HepG2 (cell line): ENCODE measurements around the gene LZTS2. TPM values are rescaled to one million over a fixed set of nuclear protein-coding genes. Genes with fewer than 3 reads are reported as not detected.

Experiments used
- ARNT ChIP-seq: fragments of 450-650 bp; IDR thresholded peaks from 2 replicates; pipeline ENCODE4 v1.6.1; 2017
- ELF1 ChIP-seq: sonication (generic); formaldehyde crosslinking; IDR thresholded peaks from 2 replicates; pipeline ENCODE4 v1.4.0; 2020; ENCODE audit warnings: missing genetic modification reagents
- MBNL3 ChIP-seq: fragments of 250-450 bp; sonication (Bioruptor Pico); conservative IDR thresholded peaks from 2 replicates; pipeline ENCODE4 v1.8.0; 2022; ENCODE audit warnings: mild to moderate bottlenecking, inconsistent platforms
- RBFOX2 ChIP-seq: fragments of 200-400 bp; formaldehyde crosslinking; IDR thresholded peaks from 2 replicates; pipeline ENCODE4 v1.6.1; 2017; ENCODE audit warnings: low read depth, mild to moderate bottlenecking, low read length
- SOX5 ChIP-seq: IDR thresholded peaks from 2 replicates; pipeline ENCODE4 v1.6.1; 2016; ENCODE audit warnings: borderline replicate concordance
- TBP ChIP-seq: sonication (generic); formaldehyde crosslinking; IDR thresholded peaks from 2 replicates; pipeline ENCODE4 v1.5.0; 2020; ENCODE audit warnings: missing genetic modification reagents
- ZNF180 ChIP-seq: sonication (generic); formaldehyde crosslinking; IDR thresholded peaks from 2 replicates; pipeline ENCODE4 v1.4.0; 2020; ENCODE audit warnings: low read depth, missing genetic modification reagents, borderline replicate concordance
- ZNF20 ChIP-seq: sonication (generic); formaldehyde crosslinking; IDR thresholded peaks from 2 replicates; pipeline ENCODE4 v1.4.0; 2020; ENCODE audit warnings: mild to moderate bottlenecking, moderate library complexity, missing genetic modification reagents
- ZNF326 ChIP-seq: sonication (generic); formaldehyde crosslinking; IDR thresholded peaks from 2 replicates; pipeline ENCODE4 v1.4.0; 2020; ENCODE audit warnings: missing genetic modification reagents, borderline replicate concordance
- ZNF7 ChIP-seq: IDR thresholded peaks from 2 replicates; pipeline ENCODE4 v1.6.1; 2016; ENCODE audit warnings: missing biosample characterization, missing genetic modification reagents
- ZNF703 ChIP-seq: sonication (generic); formaldehyde crosslinking; IDR thresholded peaks from 2 replicates; pipeline ENCODE4 v1.5.1; 2020; ENCODE audit warnings: missing genetic modification reagents, mild to moderate bottlenecking, moderate library complexity, borderline replicate concordance
- ZNF780A ChIP-seq: sonication (generic); formaldehyde crosslinking; IDR thresholded peaks from 2 replicates; pipeline ENCODE4 v1.8.0; 2022; ENCODE audit warnings: mild to moderate bottlenecking, missing genetic modification reagents, moderate library complexity
- ZSCAN30 ChIP-seq: sonication (generic); formaldehyde crosslinking; IDR thresholded peaks from 2 replicates; pipeline ENCODE4 v1.5.0; 2020; ENCODE audit warnings: mild to moderate bottlenecking, missing genetic modification reagents
- polyA plus RNA-seq, 8 experiments: library from polyadenylated mRNA; depleted of rRNA in 3 of 8; stranded (reverse) in 7 of 8; unstranded in 1 of 8; fragments of >200 nt; fragmentation: Illumina TruSeq in 4 of 8; extraction: Trizol in 4 of 8; gene quantifications; 2 replicates each; pipeline versions ENCODE4 v1.2.1 to v1.2.3, GENCODE V29; 2011 to 2016; ENCODE audit warnings: low read depth in 4 of 8, missing spikeins in 1 of 8, mixed read lengths in 1 of 8; ENCODE audit not compliant: insufficient read depth in 1 of 8
- total RNA-seq, 5 experiments: library from RNA; depleted of rRNA; stranded (reverse); fragments of >200 nt; fragmentation: Illumina TruSeq; extraction: Trizol; gene quantifications; 2 replicates each; pipeline ENCODE4 v1.2.3, GENCODE V29; 2016; ENCODE audit warnings: low read depth in 1 of 5
- TF ChIP-seq, protein P1 (sequence below): sonication (generic); formaldehyde crosslinking; IDR thresholded peaks from 2 replicates; pipeline ENCODE4 v1.5.1; 2020; ENCODE audit warnings: mild to moderate bottlenecking, moderate library complexity, missing genetic modification reagents
- TF ChIP-seq, protein P2 (sequence below): sonication (generic); formaldehyde crosslinking; IDR thresholded peaks from 2 replicates; pipeline ENCODE4 v1.4.0; 2020; ENCODE audit warnings: mild to moderate bottlenecking, missing genetic modification reagents, borderline replicate concordance
- TF ChIP-seq, protein P3 (sequence below): sonication (generic); formaldehyde crosslinking; IDR thresholded peaks from 2 replicates; pipeline ENCODE4 v1.4.0; 2020; ENCODE audit warnings: missing genetic modification reagents
- TF ChIP-seq, protein P4 (sequence below): sonication (generic); formaldehyde crosslinking; IDR thresholded peaks from 2 replicates; pipeline ENCODE4 v1.4.0; 2020; ENCODE audit warnings: mild to moderate bottlenecking, missing genetic modification reagents

The LZTS2 gene
- total and polyA plus RNA-seq, 2 of the 13 experiments (the other 11 are each of a cell fraction or from before 2014, with no cell fraction given): 43.6 to 65.6 TPM

DNA sequence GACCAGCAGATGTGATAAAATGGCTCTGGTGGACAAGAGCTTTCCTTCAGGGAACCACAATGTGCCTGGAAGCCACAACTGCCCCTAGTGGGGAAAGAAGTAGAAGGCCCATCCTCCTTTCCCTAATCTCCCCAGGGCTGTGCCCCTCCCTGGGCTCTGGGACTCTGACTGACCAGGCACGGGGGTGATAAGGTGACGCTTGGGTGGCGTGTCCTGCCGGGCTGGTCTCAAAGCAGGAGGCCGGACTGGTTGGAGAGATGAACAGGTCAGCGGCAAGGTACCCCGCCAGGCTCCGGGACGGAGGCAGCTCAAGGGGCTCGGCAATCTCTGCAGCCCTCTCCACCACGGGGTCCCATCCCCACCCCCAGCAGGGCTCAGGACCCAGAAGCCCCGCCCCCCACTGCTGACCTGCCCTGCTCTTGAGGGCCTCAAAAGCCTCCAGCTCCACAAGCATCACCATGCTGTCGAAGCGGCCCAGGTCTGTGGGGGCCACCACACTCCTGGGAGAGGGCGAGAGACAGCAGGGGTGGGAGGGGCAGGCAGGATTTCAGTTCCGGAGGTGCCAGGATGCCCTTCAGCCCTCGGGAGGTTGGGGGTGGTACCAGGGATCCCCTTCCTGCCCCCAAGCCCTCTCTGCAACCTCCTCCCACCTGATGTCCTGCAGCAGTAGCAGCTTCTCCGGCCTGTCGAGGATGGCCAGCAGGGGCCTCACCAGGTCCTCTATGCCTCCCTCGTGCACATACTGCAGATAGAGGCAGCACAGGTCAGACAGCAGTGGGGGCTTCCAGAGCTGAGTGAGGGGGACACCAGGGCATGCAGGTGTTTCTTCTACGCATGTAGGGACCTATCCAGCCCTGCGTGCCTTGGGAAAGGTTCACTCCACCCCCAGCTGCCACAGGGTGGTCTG lies 12.2 kb downstream of the LZTS2 start (continued):
- TF ChIP-seq, protein P1, sequence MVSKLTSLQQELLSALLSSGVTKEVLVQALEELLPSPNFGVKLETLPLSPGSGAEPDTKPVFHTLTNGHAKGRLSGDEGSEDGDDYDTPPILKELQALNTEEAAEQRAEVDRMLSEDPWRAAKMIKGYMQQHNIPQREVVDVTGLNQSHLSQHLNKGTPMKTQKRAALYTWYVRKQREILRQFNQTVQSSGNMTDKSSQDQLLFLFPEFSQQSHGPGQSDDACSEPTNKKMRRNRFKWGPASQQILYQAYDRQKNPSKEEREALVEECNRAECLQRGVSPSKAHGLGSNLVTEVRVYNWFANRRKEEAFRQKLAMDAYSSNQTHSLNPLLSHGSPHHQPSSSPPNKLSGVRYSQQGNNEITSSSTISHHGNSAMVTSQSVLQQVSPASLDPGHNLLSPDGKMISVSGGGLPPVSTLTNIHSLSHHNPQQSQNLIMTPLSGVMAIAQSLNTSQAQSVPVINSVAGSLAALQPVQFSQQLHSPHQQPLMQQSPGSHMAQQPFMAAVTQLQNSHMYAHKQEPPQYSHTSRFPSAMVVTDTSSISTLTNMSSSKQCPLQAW: peak; percentile 17; the same call in 1 of the 2 replicates
- TF ChIP-seq RBFOX2: 0 out of 2 replicates have a peak, but pooled peaks have one; percentile 23
- no peak for TF ChIP-seq ZNF180 (CRISPR knock-in tag)
- TF ChIP-seq, protein P2, sequence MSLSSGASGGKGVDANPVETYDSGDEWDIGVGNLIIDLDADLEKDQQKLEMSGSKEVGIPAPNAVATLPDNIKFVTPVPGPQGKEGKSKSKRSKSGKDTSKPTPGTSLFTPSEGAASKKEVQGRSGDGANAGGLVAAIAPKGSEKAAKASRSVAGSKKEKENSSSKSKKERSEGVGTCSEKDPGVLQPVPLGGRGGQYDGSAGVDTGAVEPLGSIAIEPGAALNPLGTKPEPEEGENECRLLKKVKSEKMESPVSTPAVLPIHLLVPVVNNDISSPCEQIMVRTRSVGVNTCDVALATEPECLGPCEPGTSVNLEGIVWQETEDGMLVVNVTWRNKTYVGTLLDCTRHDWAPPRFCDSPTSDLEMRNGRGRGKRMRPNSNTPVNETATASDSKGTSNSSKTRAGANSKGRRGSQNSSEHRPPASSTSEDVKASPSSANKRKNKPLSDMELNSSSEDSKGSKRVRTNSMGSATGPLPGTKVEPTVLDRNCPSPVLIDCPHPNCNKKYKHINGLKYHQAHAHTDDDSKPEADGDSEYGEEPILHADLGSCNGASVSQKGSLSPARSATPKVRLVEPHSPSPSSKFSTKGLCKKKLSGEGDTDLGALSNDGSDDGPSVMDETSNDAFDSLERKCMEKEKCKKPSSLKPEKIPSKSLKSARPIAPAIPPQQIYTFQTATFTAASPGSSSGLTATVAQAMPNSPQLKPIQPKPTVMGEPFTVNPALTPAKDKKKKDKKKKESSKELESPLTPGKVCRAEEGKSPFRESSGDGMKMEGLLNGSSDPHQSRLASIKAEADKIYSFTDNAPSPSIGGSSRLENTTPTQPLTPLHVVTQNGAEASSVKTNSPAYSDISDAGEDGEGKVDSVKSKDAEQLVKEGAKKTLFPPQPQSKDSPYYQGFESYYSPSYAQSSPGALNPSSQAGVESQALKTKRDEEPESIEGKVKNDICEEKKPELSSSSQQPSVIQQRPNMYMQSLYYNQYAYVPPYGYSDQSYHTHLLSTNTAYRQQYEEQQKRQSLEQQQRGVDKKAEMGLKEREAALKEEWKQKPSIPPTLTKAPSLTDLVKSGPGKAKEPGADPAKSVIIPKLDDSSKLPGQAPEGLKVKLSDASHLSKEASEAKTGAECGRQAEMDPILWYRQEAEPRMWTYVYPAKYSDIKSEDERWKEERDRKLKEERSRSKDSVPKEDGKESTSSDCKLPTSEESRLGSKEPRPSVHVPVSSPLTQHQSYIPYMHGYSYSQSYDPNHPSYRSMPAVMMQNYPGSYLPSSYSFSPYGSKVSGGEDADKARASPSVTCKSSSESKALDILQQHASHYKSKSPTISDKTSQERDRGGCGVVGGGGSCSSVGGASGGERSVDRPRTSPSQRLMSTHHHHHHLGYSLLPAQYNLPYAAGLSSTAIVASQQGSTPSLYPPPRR (CRISPR knock-in tag): no peak
- TF ChIP-seq ARNT: no peak
- TF ChIP-seq ZNF780A (CRISPR knock-in tag): no peak
- TF ChIP-seq TBP (CRISPR knock-in tag): no peak
- TF ChIP-seq, protein P3, sequence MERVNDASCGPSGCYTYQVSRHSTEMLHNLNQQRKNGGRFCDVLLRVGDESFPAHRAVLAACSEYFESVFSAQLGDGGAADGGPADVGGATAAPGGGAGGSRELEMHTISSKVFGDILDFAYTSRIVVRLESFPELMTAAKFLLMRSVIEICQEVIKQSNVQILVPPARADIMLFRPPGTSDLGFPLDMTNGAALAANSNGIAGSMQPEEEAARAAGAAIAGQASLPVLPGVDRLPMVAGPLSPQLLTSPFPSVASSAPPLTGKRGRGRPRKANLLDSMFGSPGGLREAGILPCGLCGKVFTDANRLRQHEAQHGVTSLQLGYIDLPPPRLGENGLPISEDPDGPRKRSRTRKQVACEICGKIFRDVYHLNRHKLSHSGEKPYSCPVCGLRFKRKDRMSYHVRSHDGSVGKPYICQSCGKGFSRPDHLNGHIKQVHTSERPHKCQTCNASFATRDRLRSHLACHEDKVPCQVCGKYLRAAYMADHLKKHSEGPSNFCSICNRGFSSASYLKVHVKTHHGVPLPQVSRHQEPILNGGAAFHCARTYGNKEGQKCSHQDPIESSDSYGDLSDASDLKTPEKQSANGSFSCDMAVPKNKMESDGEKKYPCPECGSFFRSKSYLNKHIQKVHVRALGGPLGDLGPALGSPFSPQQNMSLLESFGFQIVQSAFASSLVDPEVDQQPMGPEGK: peak; percentile 80
- no peak for TF ChIP-seq ZNF326 (CRISPR knock-in tag)
- TF ChIP-seq ZNF703 (CRISPR knock-in tag): no peak
- TF ChIP-seq ELF1 (CRISPR knock-in tag): no peak
- no peak for TF ChIP-seq ZNF20 (CRISPR knock-in tag)
- no peak for TF ChIP-seq ZSCAN30
- TF ChIP-seq SOX5 (CRISPR knock-in tag): no peak
- TF ChIP-seq ZNF7 (CRISPR knock-in tag): no peak
- TF ChIP-seq, protein P4, sequence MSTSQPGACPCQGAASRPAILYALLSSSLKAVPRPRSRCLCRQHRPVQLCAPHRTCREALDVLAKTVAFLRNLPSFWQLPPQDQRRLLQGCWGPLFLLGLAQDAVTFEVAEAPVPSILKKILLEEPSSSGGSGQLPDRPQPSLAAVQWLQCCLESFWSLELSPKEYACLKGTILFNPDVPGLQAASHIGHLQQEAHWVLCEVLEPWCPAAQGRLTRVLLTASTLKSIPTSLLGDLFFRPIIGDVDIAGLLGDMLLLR (CRISPR knock-in tag): no peak
- TF ChIP-seq MBNL3 (CRISPR knock-in tag): no peak
